Measurements from ENCODE around the gene RAVER2. TPM values are rescaled to one million over a fixed set of nuclear protein-coding genes. Genes with fewer than 3 reads are reported as not detected.

RAVER2 gene
- total RNA-seq, 1 donor from 2014 or later, result 23.8 TPM

- intact Hi-C loops (cut with micrococcal nuclease), result no loop called here
- no peak for DNase-seq
- Histone ChIP-seq H3K27me3 (ENCODE audit: low read depth) (no peaks in the 10 kb centered on the region), H3K4me3 (no peak overlapping the region), H3K36me3 (no peaks in the 10 kb centered on the region), H3K27ac (replicated peaks) (no peak overlapping the region), H3K9me3 (replicated peaks) (peaks cover 7% of the 10 kb centered on the region), H3K4me1 (peaks cover 57% of the 10 kb centered on the region)
- no peak for TF ChIP-seq CTCF (IDR thresholded peaks at IDR 0.05; ENCODE audit: borderline replicate concordance)
Measured at GRCh38 chr1:64758233-64758632, 13.4 kb downstream of the RAVER2 start.

- Histone ChIP-seq H3K27me3 (ENCODE audit: low read depth) (no peaks in the 10 kb centered on the region), H3K9me3 (replicated peaks) (peaks cover 7% of the 10 kb centered on the region), H3K36me3 (no peaks in the 10 kb centered on the region), H3K27ac (replicated peaks) (no peak overlapping the region), H3K4me1 (peaks cover 47% of the 10 kb centered on the region), H3K4me3 (no peak overlapping the region)
- no peak for TF ChIP-seq CTCF (IDR thresholded peaks at IDR 0.05; ENCODE audit: borderline replicate concordance)
- no peak for DNase-seq
- intact Hi-C loops (cut with micrococcal nuclease), result no loop called here
Measured at GRCh38 chr1:64759968-64760367, 15.1 kb downstream of the RAVER2 start.

GRCh38 chr1:64765012-64765411, 20.1 kb downstream of the RAVER2 start:
- Histone ChIP-seq H3K4me3 (no peak overlapping the region), H3K9me3 (replicated peaks) (no peaks in the 10 kb centered on the region), H3K27ac (replicated peaks) (no peak overlapping the region), H3K27me3 (ENCODE audit: low read depth) (no peaks in the 10 kb centered on the region), H3K4me1 (peaks cover 32% of the 10 kb centered on the region), H3K36me3 (peaks cover 9% of the 10 kb centered on the region)
- TF ChIP-seq CTCF (IDR thresholded peaks at IDR 0.05; ENCODE audit: borderline replicate concordance), result no peak
- no peak for DNase-seq
- intact Hi-C loops (cut with micrococcal nuclease), result no loop called here

- Histone ChIP-seq H3K36me3 (peaks cover 17% of the 10 kb centered on the region), H3K27ac (replicated peaks) (no peak overlapping the region), H3K9me3 (replicated peaks) (peaks cover 7% of the 10 kb centered on the region), H3K4me1 (peaks cover 23% of the 10 kb centered on the region), H3K27me3 (ENCODE audit: low read depth) (no peaks in the 10 kb centered on the region), H3K4me3 (no peak overlapping the region)
- DNase-seq, result no peak
- no peak for TF ChIP-seq CTCF (IDR thresholded peaks at IDR 0.05; ENCODE audit: borderline replicate concordance)
- intact Hi-C loops (cut with micrococcal nuclease), result no loop called here
Measured at GRCh38 chr1:64765826-64766225, 21.0 kb downstream of the RAVER2 start.

- H3K36me3 ChIP-seq, result peaks cover 19% of the 10 kb centered on the region
- no peak for TF ChIP-seq CTCF (IDR thresholded peaks at IDR 0.05; ENCODE audit: borderline replicate concordance)
- no peak overlapping the region for H3K4me3 ChIP-seq
- H3K4me1 ChIP-seq, result peaks cover 19% of the 10 kb centered on the region
- H3K27ac ChIP-seq (replicated peaks), result no peak overlapping the region
- DNase-seq, result no peak
- H3K27me3 ChIP-seq (ENCODE audit: low read depth), result no peaks in the 10 kb centered on the region
- H3K9me3 ChIP-seq (replicated peaks), result peaks cover 13% of the 10 kb centered on the region
- intact Hi-C loops (cut with micrococcal nuclease), result no loop called here
Measured at GRCh38 chr1:64766429-64766828, 21.6 kb downstream of the RAVER2 start.

- intact Hi-C loops (cut with micrococcal nuclease), result no loop called here
Measured at GRCh38 chr1:64769482-64769881, 24.6 kb downstream of the RAVER2 start.

More at GRCh38 chr1:64769482-64769881, 24.6 kb downstream of the RAVER2 start:
- Histone ChIP-seq H3K4me3 (no peak overlapping the region), H3K27me3 (ENCODE audit: low read depth) (no peaks in the 10 kb centered on the region), H3K9me3 (replicated peaks) (peaks cover 17% of the 10 kb centered on the region), H3K4me1 (peaks cover 19% of the 10 kb centered on the region), H3K36me3 (peaks cover 19% of the 10 kb centered on the region), H3K27ac (replicated peaks) (no peak overlapping the region)
- TF ChIP-seq CTCF (IDR thresholded peaks at IDR 0.05; ENCODE audit: borderline replicate concordance), result no peak
- DNase-seq, result no peak

All from left ventricle myocardium inferior (tissue), 1 donor.